ENCODE data around the gene ZFPM1.

The ZFPM1 gene

DNA sequence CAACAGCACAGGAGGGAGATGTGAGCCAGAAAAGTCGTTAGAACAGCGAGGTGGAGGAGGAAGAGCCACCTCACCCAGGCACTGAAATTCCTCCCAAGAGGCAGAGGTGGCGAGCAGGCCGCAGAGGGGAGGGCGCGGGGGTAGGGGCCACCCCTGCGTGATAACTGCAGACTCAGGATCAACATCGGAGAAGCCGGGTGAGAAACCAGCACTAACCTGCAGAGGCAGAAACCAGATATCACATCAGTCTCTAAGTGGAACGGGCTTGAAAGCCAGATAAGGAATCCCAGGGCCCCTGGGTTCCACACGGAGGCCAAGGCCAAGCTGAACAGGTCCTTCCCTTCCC lies 77.8 kb downstream of the ZFPM1 start:
- DNase-seq: no peak

- DNase-seq: no peak
These were observed 78.3 kb downstream of the ZFPM1 start for GRCh38 chr16:88531346-88531745.

DNA sequence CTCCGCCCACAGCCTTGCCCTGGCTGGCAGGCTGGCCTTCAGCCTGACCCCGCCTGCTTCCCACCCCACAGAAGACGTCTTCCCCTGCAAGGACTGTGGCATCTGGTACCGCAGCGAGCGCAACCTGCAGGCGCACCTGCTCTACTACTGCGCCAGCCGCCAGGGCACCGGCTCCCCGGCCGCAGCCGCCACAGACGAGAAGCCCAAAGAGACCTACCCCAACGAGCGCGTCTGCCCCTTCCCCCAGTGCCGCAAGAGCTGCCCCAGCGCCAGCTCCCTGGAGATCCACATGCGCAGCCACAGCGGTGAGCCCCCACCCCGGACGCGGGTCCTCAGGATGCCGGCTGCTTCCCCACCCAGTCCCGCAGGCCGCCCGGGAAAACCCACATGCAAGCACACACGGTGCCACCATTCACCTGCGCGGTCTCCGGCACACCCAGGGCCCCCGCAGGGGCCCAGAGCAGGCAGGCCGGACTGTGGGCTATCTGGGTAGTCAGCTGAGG lies 78.9 kb downstream of the ZFPM1 start:
- DNase-seq: no peak

- no peak for DNase-seq
These were observed 79.6 kb downstream of the ZFPM1 start for GRCh38 chr16:88532434-88533241.

DNA sequence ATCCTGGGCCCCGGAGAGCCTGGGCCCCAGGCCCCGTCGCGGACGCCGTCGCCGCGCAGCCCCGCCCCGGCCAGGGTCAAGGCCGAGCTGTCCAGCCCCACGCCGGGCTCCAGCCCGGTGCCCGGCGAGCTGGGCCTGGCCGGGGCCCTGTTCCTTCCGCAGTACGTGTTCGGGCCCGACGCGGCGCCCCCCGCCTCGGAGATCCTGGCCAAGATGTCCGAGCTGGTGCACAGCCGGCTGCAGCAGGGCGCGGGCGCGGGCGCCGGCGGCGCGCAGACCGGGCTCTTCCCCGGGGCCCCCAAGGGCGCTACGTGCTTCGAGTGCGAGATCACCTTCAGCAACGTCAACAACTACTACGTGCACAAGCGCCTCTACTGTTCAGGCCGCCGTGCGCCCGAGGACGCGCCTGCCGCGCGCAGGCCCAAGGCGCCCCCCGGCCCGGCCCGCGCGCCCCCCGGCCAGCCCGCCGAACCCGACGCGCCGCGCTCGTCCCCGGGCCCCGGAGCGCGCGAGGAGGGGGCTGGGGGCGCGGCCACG lies 80.4 kb downstream of the ZFPM1 start:
- DNase-seq: no peak

- DNase-seq: peak; percentile 75
These were observed 81.0 kb downstream of the ZFPM1 start for GRCh38 chr16:88533932-88534637.

GRCh38 chr16:88534638-88535190 lies 81.6 kb downstream of the ZFPM1 start:
- DNase-seq: peak; percentile 40

DNA sequence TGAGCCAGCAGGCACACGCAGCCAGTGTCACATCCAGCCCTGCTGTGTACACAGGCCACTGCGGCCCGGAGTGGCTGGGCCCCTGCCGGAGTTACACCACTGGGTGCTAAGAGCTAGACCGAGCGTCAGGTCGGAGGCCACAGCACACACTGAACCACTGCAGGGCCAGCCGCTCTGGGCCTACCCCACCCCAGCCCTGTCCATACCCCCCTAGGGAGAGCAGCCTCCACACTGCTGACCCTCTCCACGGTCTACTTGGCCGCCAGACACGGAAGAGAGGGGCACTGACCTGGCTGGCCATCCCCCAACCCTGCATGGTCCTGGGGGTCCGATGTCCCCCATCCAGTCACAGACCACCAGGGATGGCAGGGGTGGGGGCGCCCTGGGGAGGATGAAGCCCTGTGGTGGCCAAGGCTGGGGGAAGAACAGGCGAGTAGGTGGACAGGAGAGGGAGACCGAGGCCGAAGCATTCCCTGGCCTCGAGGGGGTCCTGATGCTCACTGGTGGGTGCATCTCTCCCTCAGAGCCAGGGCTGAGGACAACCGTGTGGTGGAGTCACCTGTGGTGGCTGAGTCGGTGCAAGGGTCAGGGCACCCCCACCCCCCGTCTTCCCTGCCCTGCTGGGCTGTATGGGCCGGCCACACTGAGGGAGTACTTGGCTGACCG lies 82.2 kb downstream of the ZFPM1 start:
- no peak for DNase-seq

DNA sequence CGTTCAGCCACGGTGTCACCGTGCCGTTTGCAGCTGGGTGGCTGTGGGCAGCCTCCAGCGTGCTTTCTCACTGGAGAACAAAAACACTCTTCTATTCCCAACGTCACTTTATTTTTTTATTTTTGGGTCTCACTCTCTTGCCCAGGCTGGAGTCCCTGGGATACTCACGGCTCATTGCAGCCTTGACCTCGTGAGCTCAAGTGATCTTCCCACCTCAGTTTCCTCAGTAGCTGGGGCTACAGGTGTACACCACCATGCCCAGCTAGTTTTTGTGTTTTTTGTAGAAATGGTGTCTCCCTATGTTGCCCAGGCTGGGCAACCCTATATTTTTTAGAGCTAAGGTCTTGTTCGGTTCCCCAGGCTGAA lies 82.8 kb downstream of the ZFPM1 start:
- no peak for DNase-seq

DNA sequence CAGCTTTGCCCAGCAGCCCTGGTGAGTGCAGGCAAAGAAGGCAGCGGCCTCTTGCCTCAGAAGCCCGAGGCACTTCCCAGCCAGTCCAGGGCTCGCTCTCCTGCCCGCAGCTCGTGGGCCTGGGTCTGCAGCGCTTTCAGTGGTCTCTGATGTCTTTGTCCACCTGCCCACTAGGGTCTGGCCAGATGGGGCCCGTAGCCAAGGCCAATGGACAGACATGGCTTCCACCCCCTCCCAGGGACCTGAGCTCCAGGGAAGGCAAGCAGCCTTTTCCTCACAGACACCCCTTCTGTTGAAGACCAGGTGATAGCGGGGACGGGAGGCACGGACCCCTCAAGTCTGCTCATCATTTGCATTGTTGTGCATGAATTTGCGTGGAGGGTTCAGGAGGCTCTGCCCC lies 83.4 kb downstream of the ZFPM1 start:
- DNase-seq: no peak

GRCh38 chr16:88536971-88537751 lies 84.1 kb downstream of the ZFPM1 start:
- DNase-seq: no peak

GRCh38 chr16:88537859-88538258 lies 84.8 kb downstream of the ZFPM1 start:
- no peak for DNase-seq

- DNase-seq: no peak
These were observed 85.4 kb downstream of the ZFPM1 start for GRCh38 chr16:88538366-88539060.

GRCh38 chr16:88539261-88539651 lies 86.2 kb downstream of the ZFPM1 start:
- DNase-seq: no peak

DNA sequence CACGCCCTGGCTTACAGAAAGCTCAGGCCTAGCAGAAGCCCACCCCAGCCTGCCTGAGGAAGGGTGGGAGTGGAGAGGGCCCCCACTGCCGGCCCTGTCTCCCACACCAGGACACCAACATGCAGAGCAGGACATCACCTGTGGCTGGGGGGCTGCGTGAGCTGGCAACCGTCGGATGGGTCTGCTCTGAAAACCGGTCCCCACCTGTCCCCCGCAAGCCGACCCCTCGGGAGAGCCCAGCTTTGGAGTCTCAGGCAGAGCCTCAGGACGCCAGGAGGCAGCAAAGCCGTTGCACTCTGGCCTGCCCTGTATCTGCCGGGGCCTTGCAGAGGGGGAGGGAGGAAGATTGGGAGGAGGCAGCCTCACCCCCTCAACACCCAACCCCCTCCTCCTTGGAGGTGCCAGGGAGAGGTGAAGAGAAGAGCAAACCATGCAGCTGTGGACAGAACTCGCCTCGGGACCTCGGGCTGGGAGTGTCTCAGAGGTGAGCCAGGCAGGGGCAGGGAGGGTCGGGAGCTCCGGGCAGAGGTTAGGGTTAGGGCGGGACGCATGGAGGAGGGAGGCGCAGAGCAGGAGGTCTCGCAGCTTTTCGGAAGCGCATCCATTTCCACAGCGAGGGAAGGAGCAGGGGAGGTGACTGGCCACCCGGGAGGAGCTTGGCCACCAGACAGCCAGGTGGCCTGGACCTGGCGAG lies 86.7 kb downstream of the ZFPM1 start:
- no peak for DNase-seq

DNA sequence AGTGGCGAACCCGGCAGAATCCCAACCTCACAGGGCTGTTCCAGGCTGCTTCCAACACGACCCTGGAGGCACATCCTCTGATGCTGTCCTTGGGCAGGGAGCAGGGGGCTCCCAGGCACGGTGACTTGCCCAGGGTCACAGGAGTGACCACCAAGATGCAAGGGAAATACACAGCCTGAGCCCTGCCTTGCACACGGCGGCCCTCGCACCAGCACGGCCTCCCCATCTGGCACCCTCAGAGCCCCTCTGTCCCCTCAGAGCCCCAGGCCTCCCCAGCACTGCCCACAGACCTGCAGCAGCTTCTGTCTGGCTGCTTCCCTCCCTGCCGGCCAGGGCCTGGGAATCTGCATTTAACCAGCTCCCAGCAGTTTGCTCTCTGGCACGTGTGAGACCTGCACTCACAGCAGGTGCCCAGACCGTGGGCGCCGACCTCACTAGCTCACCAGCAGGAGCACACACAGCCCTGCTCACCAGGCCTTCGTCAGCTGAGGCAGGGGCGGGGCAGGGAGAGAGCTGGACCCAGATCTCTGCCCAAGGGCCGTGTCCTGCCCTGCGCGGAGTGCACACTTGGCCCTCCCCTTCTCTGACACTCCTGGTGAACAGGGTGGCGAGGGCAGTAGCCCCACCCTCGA lies 87.4 kb downstream of the ZFPM1 start:
- DNase-seq: no peak

DNA sequence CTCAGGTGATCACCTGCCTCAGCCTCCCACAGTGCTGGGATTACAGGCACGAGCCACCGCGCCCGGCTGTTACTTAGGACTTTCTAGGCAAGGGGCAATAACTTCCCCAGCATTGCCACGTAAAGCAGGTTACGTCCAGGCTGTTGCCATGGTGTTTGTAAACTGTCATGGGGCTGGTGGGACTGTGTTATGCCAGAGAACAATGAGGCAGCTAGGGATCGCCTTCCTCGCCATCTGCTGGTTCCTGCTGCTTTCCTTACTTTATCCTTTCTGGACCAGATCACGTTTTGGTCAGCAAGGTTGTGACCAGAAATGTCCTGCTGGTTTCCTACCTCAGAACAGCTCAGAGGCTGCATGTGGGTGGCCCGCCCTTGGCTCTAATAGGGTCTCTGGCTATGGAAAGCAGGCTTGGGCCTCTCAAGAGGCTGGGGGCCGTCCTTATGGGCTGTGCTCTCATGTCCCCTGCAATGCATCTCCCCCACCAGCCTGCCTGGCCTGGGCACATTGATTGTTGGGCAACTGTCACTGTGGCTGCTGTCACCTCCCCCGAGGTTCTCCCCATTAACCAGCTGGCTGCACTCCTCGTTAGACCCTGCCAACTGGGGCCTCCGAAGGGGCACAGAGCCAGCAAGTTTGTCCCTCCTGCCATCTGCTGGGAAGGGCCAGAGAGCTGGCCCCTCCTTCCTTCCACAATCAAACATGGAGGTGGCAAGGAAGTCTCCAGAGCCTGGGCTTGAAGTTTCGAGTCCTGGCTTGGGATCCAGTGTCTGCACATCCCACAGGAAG lies 88.9 kb downstream of the ZFPM1 start:
- DNase-seq: no peak

GRCh38 chr16:88543230-88543813 lies 90.2 kb downstream of the ZFPM1 start:
- no peak for DNase-seq

DNA sequence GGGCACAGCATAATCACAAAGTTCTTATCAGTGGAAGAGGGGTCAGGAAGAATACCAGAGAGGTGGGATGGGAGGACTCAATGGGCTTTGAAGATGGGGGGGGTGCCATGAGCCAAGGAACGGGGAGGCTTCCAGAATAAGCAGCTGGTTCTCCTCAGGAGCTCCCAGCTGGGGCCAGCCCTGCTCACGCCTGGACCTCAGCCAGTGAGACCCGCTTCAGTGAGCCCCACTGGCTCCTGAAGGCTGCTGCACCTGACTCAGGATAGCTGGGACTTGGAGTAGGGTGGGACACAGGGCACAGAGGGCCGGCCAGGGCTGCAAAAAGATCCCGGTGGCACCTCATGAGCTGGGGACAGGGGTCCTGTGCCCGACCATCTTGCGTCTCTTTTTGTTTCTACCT lies 92.7 kb downstream of the ZFPM1 start:
- no peak for DNase-seq
